HepG2 (cell line): ENCODE measurements around the gene KLC4. TPM values are rescaled to one million over a fixed set of nuclear protein-coding genes. Genes with fewer than 3 reads are reported as not detected.

Experiments
- ATAC-seq: fragments of 200-7000 bp; cut with Tn5 transposase; 3 replicates; pipeline ENCODE4 v1.9.1; 2020; ENCODE audit warnings: mild to moderate bottlenecking, moderate library complexity
- BruUV-seq: library from RNA; stranded (reverse); fragments of 400-500 nt; replicated peaks from 2 replicates; lab custom pipeline; 2021; lab: Mats Ljungman, UMichigan
- CTCF ChIA-PET: fragments of 300-600 bp; formaldehyde crosslinking; extraction: SDS; loops from one replicate; lab custom pipeline; 2021; ENCODE audit warnings: low total read pairs, inconsistent platforms, low intra/inter-chr PET ratio; lab: Yijun Ruan, JAX
- POLR2A ChIA-PET: fragments of 350-600 bp; sonication (Branson Sonifier 250); formaldehyde crosslinking; loops from one replicate; lab custom pipeline; 2020; ENCODE audit warnings: antibody characterized with exemption, inconsistent platforms; lab: Yijun Ruan, JAX
- DNase-seq: peaks from one replicate; pipeline ENCODE4 v3.0.0-alpha.2; 2015; ENCODE audit warnings: low spot score
- FAIRE-seq: peaks from 3 replicates; lab custom pipeline; 2011; peaks lifted over from hg19 to GRCh38; lab: Jason Lieb, UNC
- H2AFZ ChIP-seq: one replicate; pipeline ENCODE4 v1.6.1; 2011; ENCODE audit warnings: low read length, inconsistent platforms
- H3K27ac ChIP-seq: fragments of 300-600 bp; 3 replicates; pipeline ENCODE4 v1.8.0; 2011; ENCODE audit warnings: mixed run types, mild to moderate bottlenecking, mixed read lengths, low read length, inconsistent platforms; ENCODE audit not compliant: insufficient read depth; ENCODE audit errors: extremely low read length
- H3K27me3 ChIP-seq, 2 experiments: fragments of 200-600 bp in 1 of 2; 2 replicates in 1 of 2; 3 replicates in 1 of 2; pipeline versions ENCODE4 v1.6.0 to v1.8.0; 2011; ENCODE audit warnings: low read length in 2 of 2, mild to moderate bottlenecking in 2 of 2, moderate library complexity in 2 of 2, inconsistent platforms in 1 of 2; ENCODE audit not compliant: insufficient read depth in 2 of 2, control insufficient read depth in 1 of 2
- H3K36me3 ChIP-seq, 2 experiments: fragments of 200-600 bp in 1 of 2; replicated peaks in 1 of 2; 2 replicates in 1 of 2; 3 replicates in 1 of 2; pipeline versions ENCODE4 v1.5.1 to v1.8.0; 2011; ENCODE audit warnings: low read length in 2 of 2, inconsistent platforms in 1 of 2; ENCODE audit not compliant: insufficient read depth in 2 of 2, control insufficient read depth in 1 of 2
- H3K4me1 ChIP-seq: 2 replicates; pipeline ENCODE4 v1.5.1; 2012; ENCODE audit warnings: low read length, inconsistent platforms; ENCODE audit not compliant: insufficient read depth
- H3K4me2 ChIP-seq: 2 replicates; pipeline ENCODE4 v1.6.0; 2011; ENCODE audit warnings: low read depth, low read length, inconsistent platforms
- H3K4me3 ChIP-seq, 3 experiments: fragments of 200-600 bp in 1 of 3; sonication (generic), shearing (Covaris generic) in 1 of 3; replicated peaks in 1 of 3; 2 replicates each; pipeline ENCODE4 v1.5.1; 2011 to 2016; ENCODE audit warnings: low read length in 3 of 3, inconsistent platforms in 2 of 3, low read depth in 2 of 3, mild to moderate bottlenecking in 2 of 3, control low read depth in 1 of 3, mixed read lengths in 1 of 3; ENCODE audit not compliant: insufficient read depth in 1 of 3
- H3K79me2 ChIP-seq: one replicate; pipeline ENCODE4 v1.6.1; 2011; ENCODE audit warnings: low read length, inconsistent platforms; ENCODE audit not compliant: insufficient read depth
- H3K9ac ChIP-seq: 2 replicates; pipeline ENCODE4 v1.6.0; 2011; ENCODE audit warnings: mild to moderate bottlenecking, low read depth, low read length, inconsistent platforms; ENCODE audit not compliant: insufficient read depth
- H3K9me3 ChIP-seq: 2 replicates; pipeline ENCODE4 v1.5.1; 2012; ENCODE audit warnings: mild to moderate bottlenecking, low read length
- H4K20me1 ChIP-seq: 2 replicates; pipeline ENCODE4 v1.6.0; 2011; ENCODE audit warnings: inconsistent platforms, mild to moderate bottlenecking, low read length, moderate library complexity; ENCODE audit not compliant: insufficient read depth
- CENPBD1 ChIP-seq: sonication (generic); formaldehyde crosslinking; IDR thresholded peaks from 2 replicates; pipeline ENCODE4 v1.8.0; 2022; ENCODE audit warnings: missing genetic modification reagents, low read depth, mild to moderate bottlenecking, borderline replicate concordance
- KMT2A ChIP-seq: sonication (generic); formaldehyde crosslinking; IDR thresholded peaks from 2 replicates; pipeline ENCODE4 v1.4.0; 2020; ENCODE audit warnings: missing genetic modification reagents
- TEAD3 ChIP-seq: optimal IDR thresholded peaks from 2 replicates; pipeline ENCODE3; 2016; ENCODE audit warnings: borderline replicate concordance
- ZBTB33 ChIP-seq: sonication (generic); formaldehyde crosslinking; IDR thresholded peaks from 2 replicates; pipeline ENCODE4 v1.4.0; 2020; ENCODE audit warnings: missing genetic modification reagents
- ZNF772 ChIP-seq: sonication (generic); formaldehyde crosslinking; IDR thresholded peaks from 2 replicates; pipeline ENCODE4 v1.5.0; 2020; ENCODE audit warnings: mild to moderate bottlenecking, missing genetic modification reagents
- WGBS: methylation state at CpG from one replicate; pipeline ENCODE4 v1.1.6; 2017; ENCODE audit warnings: low lambda C conversion rate; 5-methylcytosine and 5-hydroxymethylcytosine counted together
- in situ Hi-C: cut with HindIII; loops from 2 replicates; pipeline ENCODE4 v1.10.0; 2017; ENCODE audit warnings: low pct_unique_long_range_greater_than_20kb; ENCODE audit not compliant: extremely low pct_ligation_motif_present
- intact Hi-C: fragments of 100-400 bp; cut with micrococcal nuclease; formaldehyde crosslinking; loops from one replicate; pipeline ENCODE4 v1.10.0; 2022; ENCODE audit not compliant: unreplicated experiment
- polyA plus RNA-seq, 8 experiments: library from polyadenylated mRNA; depleted of rRNA in 3 of 8; stranded (reverse) in 7 of 8; unstranded in 1 of 8; fragments of >200 nt; fragmentation: Illumina TruSeq in 4 of 8; extraction: Trizol in 4 of 8; gene quantifications; 2 replicates each; pipeline versions ENCODE4 v1.2.1 to v1.2.3, GENCODE V29; 2011 to 2016; ENCODE audit warnings: low read depth in 4 of 8, missing spikeins in 1 of 8, mixed read lengths in 1 of 8; ENCODE audit not compliant: insufficient read depth in 1 of 8
- total RNA-seq, 5 experiments: library from RNA; depleted of rRNA; stranded (reverse); fragments of >200 nt; fragmentation: Illumina TruSeq; extraction: Trizol; gene quantifications; 2 replicates each; pipeline ENCODE4 v1.2.3, GENCODE V29; 2016; ENCODE audit warnings: low read depth in 1 of 5

Gene KLC4
- total and polyA plus RNA-seq, 2 of the 13 experiments (the other 11 are each of a cell fraction or from before 2014, with no cell fraction given): 45.4 to 70.4 TPM

- no peak for TF ChIP-seq CENPBD1 (CRISPR knock-in tag)
Observed at GRCh38 chr6:43086022-43086658, 26.7 kb downstream of the KLC4 start (continued).

- in situ Hi-C loops: no loop called here
Observed at GRCh38 chr6:43088654-43089056, 29.2 kb downstream of the KLC4 start.

More at GRCh38 chr6:43088654-43089056, 29.2 kb downstream of the KLC4 start:
- FAIRE-seq (no peak), DNase-seq (no peak), ATAC-seq (no peak)
- no TSS peak for BruUV-seq
- intact Hi-C loops: no loop called here
- Histone ChIP-seq H3K79me2 (peaks cover 91% of the 10 kb centered on the region), H3K4me3 (peak overlapping the region in 1 of 3 experiments; percentile 74; a peak in 1 of 6 replicates), H3K27ac (peak overlapping the region; percentile 92), H3K4me2 (peak overlapping the region; percentile 91), H3K27me3 (no peaks in the 10 kb centered on the region), H3K36me3 (no peaks in the 10 kb centered on the region), H3K9me3 (no peaks in the 10 kb centered on the region), H2AFZ (no peak overlapping the region), H3K9ac (no peak overlapping the region), H4K20me1 (no peaks in the 10 kb centered on the region), H3K4me1 (peaks cover 77% of the 10 kb centered on the region)
- WGBS: 86% methylated on average over 4 of the region's 4 CpGs
- TF ChIP-seq ZBTB33 (CRISPR knock-in tag) (peak; percentile 10; the same call in 1 of the 2 replicates), KMT2A (CRISPR knock-in tag) (peak; percentile 32; the same call in 1 of the 2 replicates), ZNF772 (CRISPR knock-in tag) (no peak), TEAD3 (peak; percentile 10)
- POLR2A ChIA-PET: interaction anchor here (0.7 to 5.5 kb wide), 7 partner anchors 9 to 105 kb away, joined by 3 to 67 read pairs (median 8); partner anchors contain the start of genes KLC4, MRPL2, PPP2R5D and PTK7
- CTCF ChIA-PET: no interaction called here
